Endothelial cell of umbilical vein (primary cell): ENCODE data around the gene TFAP2E. TPM values are rescaled to one million over a fixed set of nuclear protein-coding genes. Genes with fewer than 3 reads are reported as not detected.

Source experiments
- BruUV-seq: library from RNA; stranded (reverse); fragments of 400-500 nt; replicated peaks from 2 replicates; lab custom pipeline; 2021; lab: Mats Ljungman, UMichigan
- CTCF ChIA-PET: fragments of 300-600, 350-600 bp; sonication (Branson Sonifier 250); formaldehyde crosslinking; loops from one replicate; lab custom pipeline; 2021; ENCODE audit warnings: antibody characterized with exemption, inconsistent platforms; lab: Charles Lee
- POLR2A ChIA-PET: fragments of 300-600, 350-600 bp; sonication (Branson Sonifier 250); formaldehyde crosslinking; loops from one replicate; lab custom pipeline; 2021; ENCODE audit warnings: antibody characterized with exemption, inconsistent platforms; lab: Charles Lee
- DNase-seq: peaks from one replicate; pipeline ENCODE4 v3.0.0-alpha.2; 2011; ENCODE audit warnings: low read depth, low spot score
- FAIRE-seq: peaks from 2 replicates; lab custom pipeline; 2011; peaks lifted over from hg19 to GRCh38; lab: Jason Lieb, UNC
- H2AFZ ChIP-seq: 2 replicates; pipeline ENCODE4 v1.6.0; 2012; ENCODE audit warnings: low read depth, low read length, control low read depth, inconsistent platforms
- H3K27ac ChIP-seq: 2 replicates; pipeline ENCODE4 v1.5.1; 2011; ENCODE audit warnings: low read depth, mild to moderate bottlenecking, control low read depth, low read length, moderate library complexity; ENCODE audit not compliant: insufficient read depth
- H3K27me3 ChIP-seq, 2 experiments: 2 replicates each; pipeline versions ENCODE4 v1.6.0 to v1.6.1; 2011; ENCODE audit warnings: low read length in 2 of 2, mixed read lengths in 1 of 2; ENCODE audit not compliant: control insufficient read depth in 2 of 2, insufficient read depth in 2 of 2
- H3K36me3 ChIP-seq, 2 experiments: 2 replicates in 1 of 2; 3 replicates in 1 of 2; pipeline ENCODE4 v1.5.1; 2011; ENCODE audit warnings: low read length in 2 of 2, mild to moderate bottlenecking in 1 of 2, moderate library complexity in 1 of 2; ENCODE audit not compliant: control insufficient read depth in 2 of 2, insufficient read depth in 2 of 2; ENCODE audit errors: extremely low read depth in 1 of 2
- H3K4me1 ChIP-seq: 3 replicates; pipeline ENCODE4 v1.5.1; 2011; ENCODE audit warnings: mild to moderate bottlenecking, low read length; ENCODE audit not compliant: control insufficient read depth, insufficient read depth; ENCODE audit errors: extremely low read depth
- H3K4me2 ChIP-seq: 2 replicates; pipeline ENCODE4 v1.6.1; 2011; ENCODE audit warnings: low read length, control low read depth, mixed read lengths; ENCODE audit not compliant: insufficient read depth
- H3K4me3 ChIP-seq, 3 experiments: fragments of 200-600 bp in 1 of 3; sonication (generic), shearing (Covaris generic) in 1 of 3; replicated peaks in 1 of 3; 2 replicates each; pipeline ENCODE4 v1.5.1; 2011 to 2016; ENCODE audit warnings: control low read depth in 3 of 3, low read length in 3 of 3, mild to moderate bottlenecking in 2 of 3, inconsistent platforms in 1 of 3, low read depth in 1 of 3, moderate library complexity in 1 of 3; ENCODE audit not compliant: insufficient read depth in 1 of 3
- H3K79me2 ChIP-seq: 2 replicates; pipeline ENCODE4 v1.6.0; 2012; ENCODE audit warnings: low read length, inconsistent platforms; ENCODE audit not compliant: control insufficient read depth, insufficient read depth
- H3K9ac ChIP-seq: replicated peaks from 2 replicates; pipeline ENCODE3; 2011; ENCODE audit warnings: low read length, control low read depth; ENCODE audit not compliant: insufficient read depth; ENCODE audit errors: extremely low read depth
- H3K9me1 ChIP-seq: replicated peaks from 3 replicates; pipeline ENCODE4 v1.6.0; 2011; ENCODE audit warnings: mild to moderate bottlenecking, low read length; ENCODE audit not compliant: control insufficient read depth, insufficient read depth; ENCODE audit errors: extremely low read depth
- H3K9me3 ChIP-seq: replicated peaks from 2 replicates; pipeline ENCODE4 v1.5.1; 2012; ENCODE audit warnings: low read length, inconsistent platforms; ENCODE audit not compliant: control insufficient read depth, insufficient read depth
- H4K20me1 ChIP-seq: replicated peaks from 2 replicates; pipeline ENCODE3; 2011; ENCODE audit warnings: mild to moderate bottlenecking, low read length; ENCODE audit not compliant: control insufficient read depth, insufficient read depth; ENCODE audit errors: extremely low read depth
- CTCF ChIP-seq, 2 donors: IDR thresholded peaks; 1 replicate in 1 of 2; 2 replicates in 1 of 2; pipeline ENCODE4 v1.5.1; 2011; ENCODE audit warnings: low read length in 2 of 2, mild to moderate bottlenecking in 2 of 2, moderate library complexity in 2 of 2, control low read depth in 1 of 2, inconsistent platforms in 1 of 2, low read depth in 1 of 2; ENCODE audit not compliant: insufficient read depth in 1 of 2; ENCODE audit errors: extremely low read depth in 1 of 2
- EZH2 ChIP-seq: IDR thresholded peaks from 2 replicates; pipeline ENCODE4 v1.6.1; 2012; ENCODE audit warnings: borderline replicate concordance, low read depth, mild to moderate bottlenecking, moderate library complexity, low read length, inconsistent platforms; ENCODE audit not compliant: severe bottlenecking
- FOS ChIP-seq: IDR thresholded peaks from 2 replicates; pipeline ENCODE4 v1.6.1; 2011; ENCODE audit warnings: mild to moderate bottlenecking, low read length, moderate library complexity, borderline replicate concordance; ENCODE audit not compliant: insufficient read depth
- GATA2 ChIP-seq: IDR thresholded peaks from 2 replicates; pipeline ENCODE4 v1.7.0; 2011; ENCODE audit warnings: low read depth, mild to moderate bottlenecking, moderate library complexity, mixed read lengths, low read length; ENCODE audit not compliant: insufficient read length, insufficient read depth
- JUN ChIP-seq: IDR thresholded peaks from 2 replicates; pipeline ENCODE4 v1.6.1; 2011; ENCODE audit warnings: borderline replicate concordance, low read depth; ENCODE audit not compliant: insufficient read length, insufficient read depth
- MAX ChIP-seq: IDR thresholded peaks from 2 replicates; pipeline ENCODE4 v1.6.1; 2011; ENCODE audit not compliant: insufficient read depth, insufficient read length
- MYC ChIP-seq: IDR thresholded peaks from one replicate; pipeline ENCODE4 v1.6.1; 2011; ENCODE audit warnings: mild to moderate bottlenecking, low read depth, low read length
- POLR2A ChIP-seq: IDR thresholded peaks from 2 replicates; pipeline ENCODE4 v1.6.1; 2012; ENCODE audit warnings: low read depth, mild to moderate bottlenecking, control low read depth, low read length
- POLR2AphosphoS5 ChIP-seq: IDR thresholded peaks from 2 replicates; pipeline ENCODE4 v1.6.1; 2012; ENCODE audit warnings: low read depth, mild to moderate bottlenecking, control low read depth, low read length, moderate library complexity; ENCODE audit not compliant: insufficient read depth
- dilution Hi-C: fragments of 300-500 bp; cut with MboI; formaldehyde crosslinking; loops from one replicate; pipeline ENCODE4 v1.15.0; 2019; ENCODE audit warnings: low sequenced_read_pairs; ENCODE audit not compliant: extremely low pct_ligation_motif_present
- intact Hi-C: fragments of 100-400 bp; cut with micrococcal nuclease; formaldehyde crosslinking; loops from one replicate; pipeline ENCODE4 v1.10.0; 2022
- polyA plus RNA-seq, 4 experiments: library from polyadenylated mRNA; depleted of rRNA in 3 of 4; stranded (reverse) in 3 of 4; unstranded in 1 of 4; fragments of >200 nt; gene quantifications; 2 replicates each; pipeline versions ENCODE4 v1.2.1 to v1.2.3, GENCODE V29; 2011 to 2012; ENCODE audit warnings: missing spikeins in 1 of 4
- total RNA-seq: library from RNA; stranded (reverse); gene quantifications from 2 replicates; pipeline ENCODE4 v1.2.3, GENCODE V29; 2021

Gene TFAP2E
- total and polyA plus RNA-seq, 2 donors (not counting 3 experiments of a cell fraction or from before 2014, with no cell fraction given) = 0.06 TPM; not detected in 1

- Histone ChIP-seq H3K4me2 (no peak overlapping the region), H3K4me3 (no peak overlapping the region), H3K4me1 (peaks cover 6% of the 10 kb centered on the region), H3K27me3 (no peaks in the 10 kb centered on the region), H2AFZ (no peak overlapping the region), H3K9me1 (no peaks in the 10 kb centered on the region), H3K27ac (no peak overlapping the region), H3K9me3 (no peaks in the 10 kb centered on the region), H3K36me3 (peaks cover 0 to 4% of the 10 kb centered on the region in 2 experiments), H3K79me2 (peaks cover 11% of the 10 kb centered on the region), H3K9ac (no peak overlapping the region), H4K20me1 (no peaks in the 10 kb centered on the region)
- ChIA-PET CTCF (interaction anchor here (1.4 to 8.5 kb wide), 4 partner anchors 12 to 167 kb away, joined by 3 to 155 read pairs (median 7); no protein-coding TSS in a partner anchor), POLR2A (no interaction called here)
- no TSS peak for BruUV-seq
- dilution Hi-C loops = no loop called here
- DNase-seq (no peak), FAIRE-seq (no peak)
- TF ChIP-seq FOS (no peak), POLR2AphosphoS5 (no peak), MAX (no peak), JUN (no peak), GATA2 (no peak), MYC (no peak), CTCF (IDR thresholded peaks at IDR 0.05; ENCODE audit: extremely low read depth in 1 of 2, insufficient read depth in 1 of 2, low read depth in 1 of 2, low read length in 2 of 2) (no peak), EZH2 (no peak), POLR2A (no peak)
- intact Hi-C loops = loop anchor here (5.0 kb wide), 1 partner anchor 708 kb away; no protein-coding TSS in a partner anchor
These were observed 12.6 kb upstream of the TFAP2E start for GRCh38 chr1:35560256-35561225.
